Measurements from ENCODE around the gene STUM.

The STUM gene

GRCh38 chr1:226654046-226654667, 105.6 kb downstream of the STUM start:
- no peak for DNase-seq

GRCh38 chr1:226654668-226655055, 106.1 kb downstream of the STUM start:
- DNase-seq: no peak
- no peak for ATAC-seq

More at GRCh38 chr1:226654046-226654667, 105.6 kb downstream of the STUM start:
- ATAC-seq: no peak

GRCh38 chr1:226655251-226656163, 106.9 kb downstream of the STUM start:
- DNase-seq: no peak
- no peak for ATAC-seq

DNA sequence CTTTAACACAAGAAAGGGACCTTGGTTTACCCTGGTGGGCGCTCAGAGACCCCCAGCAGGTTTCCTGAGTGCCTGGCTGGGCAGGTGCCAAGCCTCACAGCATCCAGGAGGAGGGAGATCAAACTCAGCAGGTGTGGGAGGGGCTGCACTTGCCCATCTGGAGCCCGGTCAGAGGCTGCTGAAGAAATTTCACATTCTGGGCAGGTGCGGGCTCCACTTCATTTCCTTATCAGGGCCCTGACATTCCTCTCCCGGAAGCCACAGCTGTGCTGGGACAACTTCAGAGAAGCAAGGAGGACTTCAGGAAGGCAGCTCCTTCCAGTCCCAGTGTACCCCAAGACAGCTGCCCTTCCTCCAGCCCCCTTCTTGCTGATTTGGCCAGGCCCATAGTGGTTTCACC, 107.6 kb downstream of the STUM start:
- no peak for DNase-seq
- no peak for ATAC-seq

GRCh38 chr1:226656601-226657277, 108.2 kb downstream of the STUM start:
- DNase-seq: no peak
- no peak for ATAC-seq

DNA sequence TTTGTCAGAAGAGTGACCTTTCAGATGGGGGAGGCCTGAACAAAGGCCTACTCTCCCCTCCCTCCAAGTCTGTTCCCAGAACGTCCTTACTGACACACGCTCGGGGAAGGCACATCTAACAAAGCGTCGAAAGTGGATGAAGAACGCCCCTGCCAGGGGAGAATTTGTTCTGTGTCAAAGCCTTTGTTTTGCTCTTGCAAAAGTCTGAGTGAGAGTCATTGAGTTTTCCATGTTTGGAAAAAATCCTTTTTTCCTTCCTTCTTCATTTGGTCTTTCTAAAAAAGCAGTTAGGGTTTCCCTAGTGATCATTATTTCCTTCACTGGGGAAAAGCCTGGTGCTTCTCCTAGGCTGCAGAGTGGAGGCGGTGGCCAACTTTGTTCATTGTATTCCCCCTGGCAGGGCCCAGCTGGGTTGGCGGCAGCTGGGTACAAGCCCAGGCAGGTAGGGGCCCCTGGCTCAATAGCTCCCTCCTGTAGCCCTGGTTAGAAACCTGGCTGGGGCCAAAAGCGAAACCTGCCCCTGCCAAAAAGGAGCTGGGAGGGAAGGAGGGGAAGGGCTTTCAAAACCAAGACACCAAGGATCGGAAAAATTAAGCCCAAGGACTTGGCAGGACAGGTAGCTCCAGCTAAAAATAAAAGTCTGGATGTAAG, 109.5 kb downstream of the STUM start:
- DNase-seq (no peak), ATAC-seq (no peak)

GRCh38 chr1:226658546-226659125, 110.1 kb downstream of the STUM start:
- ATAC-seq (no peak), DNase-seq (no peak)

Measured in stimulated activated naive CD8-positive, alpha-beta T cell treated with anti-CD3 and anti-CD28 coated beads, Interleukin-15, Interleukin-2, amounts not matched to agents 100 U/mL and 50 U/mL, for 24 hours (primary cell).